Measurements from ENCODE around the gene SFMBT2.

DNA sequence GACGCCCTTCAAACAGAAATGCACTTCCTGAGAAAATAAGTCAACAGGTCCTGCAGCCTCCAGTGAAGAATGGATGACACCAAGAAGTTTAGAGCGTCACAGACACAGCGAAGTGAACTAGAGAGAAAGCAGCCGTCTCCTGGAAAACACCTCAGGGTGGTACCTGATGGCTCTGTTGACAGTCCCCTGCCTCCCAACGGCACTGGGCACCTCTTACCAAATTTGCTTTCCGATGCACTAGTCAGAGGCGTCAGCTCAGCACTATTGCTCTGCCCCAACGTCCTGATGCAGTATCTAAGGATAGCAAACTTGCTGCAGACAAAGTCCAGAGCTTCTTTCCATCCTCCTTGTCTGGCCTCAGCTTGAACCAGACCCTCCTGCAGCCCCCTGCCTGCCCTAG, 38.3 kb downstream of the SFMBT2 start:
- TF ChIP-seq POLR2AphosphoS5 (IDR thresholded peaks at IDR 0.05; ENCODE audit: borderline replicate concordance, low read depth, low read length): no peak
- no peak for TF ChIP-seq EZH2 (IDR thresholded peaks at IDR 0.05)
- TF ChIP-seq FOXP2 (optimal IDR thresholded peaks at IDR 0.05; ENCODE audit: control extremely low read depth, extremely low read length, insufficient read depth): no peak

All from SK-N-MC (cell line).